ELF-1 (cell line): Measurements from ENCODE around the gene ID4.
A peak's percentile ranks its signal among the peaks of the same experiment; 100 is the strongest.

Source experiments
- DNase-seq: peaks from one replicate; pipeline ENCODE4 v3.0.0-alpha.2; 2016; ENCODE audit warnings: low read depth, low spot score

The ID4 gene, protein sequence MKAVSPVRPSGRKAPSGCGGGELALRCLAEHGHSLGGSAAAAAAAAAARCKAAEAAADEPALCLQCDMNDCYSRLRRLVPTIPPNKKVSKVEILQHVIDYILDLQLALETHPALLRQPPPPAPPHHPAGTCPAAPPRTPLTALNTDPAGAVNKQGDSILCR

DNA sequence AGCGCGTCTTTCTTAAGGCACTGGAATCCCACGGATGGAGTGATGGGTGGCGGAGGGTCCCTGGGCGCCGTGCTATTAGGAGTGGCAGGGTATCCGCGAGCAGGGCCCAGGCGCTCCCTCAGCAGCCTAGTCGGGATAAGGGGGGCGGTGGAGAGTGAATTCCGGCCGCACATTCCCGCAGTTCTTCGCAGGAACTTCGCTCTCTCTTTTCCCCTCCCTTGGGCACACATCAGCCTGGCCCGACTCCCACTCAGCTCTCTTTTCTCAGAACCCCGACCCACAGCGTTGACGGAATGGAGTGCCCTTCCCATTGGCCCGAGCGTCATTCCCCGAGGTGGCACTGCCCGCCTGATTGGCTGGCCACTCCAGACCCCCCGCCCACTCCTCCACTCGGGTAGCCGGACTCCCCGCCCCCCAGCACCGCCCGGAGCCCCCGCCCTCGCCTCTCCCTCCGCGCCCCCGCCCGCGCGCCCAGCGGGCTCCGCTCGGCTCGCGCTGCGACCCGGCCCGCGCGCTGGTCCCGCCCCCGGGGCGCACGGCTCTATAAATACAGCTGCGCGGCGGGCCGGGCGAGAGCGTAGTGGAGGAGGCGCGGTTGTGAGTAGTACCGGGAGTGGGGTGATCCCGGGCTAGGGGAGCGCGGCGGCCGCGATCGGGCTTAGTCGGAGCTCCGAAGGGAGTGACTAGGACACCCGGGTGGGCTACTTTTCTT, at the start of gene ID4:
TSS of gene ID4 (plus strand) at position 572 of the 712 bp plus-strand sequence. CDS start 385 bp downstream, outside the sequence.
- DNase-seq = peak; percentile 96

DNA sequence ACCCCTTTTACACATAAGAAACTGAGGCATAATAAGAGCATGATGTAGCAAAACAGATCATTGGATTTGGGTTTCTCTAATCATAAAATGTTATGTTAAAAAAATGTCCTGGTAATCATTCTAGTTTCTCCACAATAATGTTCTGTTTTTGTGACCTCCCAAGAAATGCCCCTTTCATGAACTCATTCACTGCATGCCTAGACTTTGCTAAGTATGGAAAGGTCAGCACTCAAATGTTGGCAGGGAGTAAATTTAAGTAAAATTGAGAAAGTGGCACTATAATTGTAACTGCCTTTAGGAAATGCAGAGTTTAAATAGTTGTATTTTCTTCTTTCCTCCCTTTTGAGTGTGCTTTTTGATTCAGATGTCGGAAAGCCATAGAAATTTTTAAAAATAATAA, 48.5 kb upstream of the ID4 start:
- no peak for DNase-seq

DNA sequence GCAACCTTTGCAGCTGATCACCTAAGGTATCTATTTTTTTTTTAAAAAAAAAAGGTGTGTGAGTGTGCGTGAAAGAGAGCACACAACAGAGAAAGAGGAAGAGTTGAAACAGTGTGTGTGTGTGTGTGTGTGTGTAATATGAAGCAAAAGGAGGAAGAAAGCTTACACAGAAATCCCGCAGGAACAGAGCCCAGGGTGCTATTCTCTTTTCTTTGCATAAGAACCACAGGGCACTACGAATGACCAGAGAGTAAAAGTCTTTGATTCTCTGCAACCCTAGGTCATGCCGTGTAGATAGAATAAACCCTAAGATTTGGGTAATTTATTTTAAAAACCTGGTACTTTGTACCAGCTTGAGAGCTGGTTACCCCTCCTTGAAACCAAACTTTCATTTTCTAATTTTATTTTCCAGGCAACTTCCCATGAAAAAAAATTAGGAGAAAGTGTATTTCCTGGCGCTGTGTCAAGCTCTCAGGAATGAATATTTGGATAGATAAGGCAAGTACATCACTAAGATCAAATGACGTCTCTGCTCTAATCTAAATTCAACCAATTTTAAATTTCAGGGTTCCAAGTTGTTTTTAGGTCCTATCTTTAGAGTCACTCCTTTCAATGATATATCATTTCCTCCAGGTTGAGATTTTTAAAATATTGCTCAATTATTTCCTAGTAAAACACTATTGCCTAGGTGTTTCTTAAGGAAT, 47.9 kb upstream of the ID4 start:
- no peak for DNase-seq

DNA sequence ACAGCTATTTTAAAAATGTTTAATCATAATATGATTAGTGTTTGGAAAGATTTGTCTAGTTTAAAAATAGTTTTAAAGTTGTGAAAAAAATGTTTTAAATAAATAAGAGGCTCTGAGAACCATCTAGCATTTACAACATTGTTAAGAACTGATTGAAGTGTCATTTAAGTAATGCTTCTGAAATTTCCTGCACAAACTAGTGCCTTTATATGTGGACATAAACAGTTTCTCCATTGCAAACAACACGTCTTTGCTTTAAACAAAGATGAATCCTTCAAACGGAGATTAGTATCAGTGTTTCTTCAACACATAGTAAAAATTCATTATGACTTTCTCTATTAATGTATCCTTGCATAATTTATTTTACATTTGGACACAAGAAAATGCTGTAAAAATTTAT, 45.9 kb upstream of the ID4 start:
- no peak for DNase-seq

DNA sequence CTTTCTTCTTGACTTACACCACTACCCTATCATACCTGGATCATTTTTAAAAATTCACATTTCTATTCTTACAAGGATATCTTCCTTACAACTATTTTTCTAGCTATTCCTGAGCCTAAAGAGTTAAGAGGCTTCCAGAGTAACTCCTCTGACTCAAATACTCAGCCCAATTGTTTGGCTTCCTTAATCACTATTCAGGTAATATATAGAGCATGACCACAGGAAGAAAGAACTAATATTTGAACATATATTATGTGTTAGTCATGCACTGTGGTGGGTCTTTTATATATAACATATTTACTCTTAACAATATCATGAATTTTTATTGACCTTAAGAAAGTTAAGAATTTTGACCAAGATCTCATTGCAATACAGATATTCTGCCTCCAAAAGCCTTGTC, 42.0 kb upstream of the ID4 start:
- DNase-seq = no peak

DNA sequence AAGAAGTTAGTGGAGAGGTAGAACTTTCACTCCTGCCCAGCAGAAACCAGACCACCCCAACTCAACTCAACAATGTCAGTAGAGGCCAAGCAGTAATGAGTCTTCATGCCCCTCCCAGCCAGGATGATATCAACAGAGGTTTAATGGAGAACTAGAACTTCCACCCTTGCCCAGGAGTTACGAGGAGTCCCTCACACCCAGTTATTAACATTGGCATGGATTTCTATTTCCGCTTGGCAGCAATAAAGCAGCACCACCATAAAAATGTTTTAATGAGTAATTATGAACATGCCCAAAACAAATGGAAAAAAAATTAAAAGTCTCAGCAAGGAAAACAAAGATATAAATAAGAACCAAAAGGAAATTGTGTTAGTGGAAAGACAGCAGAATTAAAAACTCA, 40.7 kb upstream of the ID4 start:
- no peak for DNase-seq

DNA sequence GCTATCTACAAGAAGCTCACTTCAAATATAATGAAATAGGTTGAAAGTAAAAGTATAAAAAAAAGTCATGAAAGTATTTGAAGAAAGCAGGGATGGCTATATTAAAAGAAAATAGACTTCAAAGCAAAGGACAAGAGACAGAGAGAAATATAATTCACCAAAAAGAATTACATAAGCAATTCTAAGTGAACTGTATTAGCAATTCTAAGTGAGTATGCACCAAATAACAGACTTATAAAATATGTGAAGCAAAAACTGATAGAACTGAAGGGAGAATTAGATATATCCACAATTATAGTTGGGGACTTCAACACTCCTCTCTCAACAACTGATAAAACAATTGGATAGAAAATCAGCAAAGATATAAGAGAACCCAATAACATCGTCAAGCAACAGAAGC, 38.8 kb upstream of the ID4 start:
- DNase-seq = no peak

DNA sequence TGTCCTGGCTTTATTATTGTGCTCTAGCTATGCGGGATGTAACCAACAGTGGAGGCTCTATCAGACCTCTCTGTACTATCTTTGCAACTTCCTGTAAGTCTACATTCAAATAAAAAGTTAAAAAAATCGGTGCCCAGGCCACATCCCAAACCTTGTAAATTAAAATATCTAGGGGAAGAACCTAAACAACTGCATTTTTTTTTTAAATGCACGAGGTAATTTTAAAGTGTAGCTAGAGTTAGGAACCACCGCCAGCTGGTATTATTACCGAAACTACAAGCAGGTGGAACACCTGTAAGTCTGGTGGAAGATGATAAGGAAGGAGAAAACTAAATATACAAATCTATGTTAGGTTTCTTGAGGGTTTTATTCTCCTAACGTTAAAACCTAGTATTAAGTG, 34.5 kb upstream of the ID4 start:
- no peak for DNase-seq

DNA sequence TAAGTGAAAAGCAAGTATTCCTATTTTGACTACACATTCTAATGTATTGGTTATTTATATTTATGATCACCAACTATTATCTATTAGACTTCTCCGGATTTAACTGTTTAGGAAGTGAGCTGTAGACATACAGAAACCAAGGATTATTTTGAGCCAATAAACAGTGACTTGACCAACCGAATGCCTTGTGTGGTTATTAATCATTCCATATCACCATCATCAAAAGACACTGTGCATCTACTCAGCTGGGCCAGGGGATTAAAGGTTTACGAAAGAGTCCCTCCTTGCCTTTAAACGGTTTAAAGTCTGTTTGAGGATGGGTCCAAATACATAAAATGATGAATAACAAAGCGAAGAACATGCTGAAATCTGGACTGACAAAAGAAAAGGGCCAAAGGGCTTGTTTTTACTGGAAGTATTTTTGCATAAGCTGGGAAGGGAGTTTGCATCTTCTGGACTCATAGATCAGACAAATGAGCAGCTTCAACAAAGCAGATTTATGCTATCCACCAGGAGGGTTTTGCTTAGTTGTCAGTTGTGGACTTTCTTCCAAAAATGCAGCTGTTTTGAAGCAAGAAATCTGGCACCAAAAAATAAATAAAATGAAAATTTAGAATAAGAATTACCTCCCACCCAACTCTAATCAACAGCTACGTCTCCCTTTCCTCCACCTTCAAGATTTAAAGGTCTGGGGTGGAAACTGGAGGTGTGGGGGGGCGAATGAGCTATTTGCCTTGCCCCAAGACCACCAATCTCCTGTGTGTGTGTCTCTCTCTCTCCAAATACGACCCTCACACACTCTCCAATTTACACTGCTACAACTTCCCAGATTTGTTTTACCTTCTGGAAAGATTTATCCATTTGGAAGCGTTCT, 33.6 kb upstream of the ID4 start:
- DNase-seq = peak; percentile 8

DNA sequence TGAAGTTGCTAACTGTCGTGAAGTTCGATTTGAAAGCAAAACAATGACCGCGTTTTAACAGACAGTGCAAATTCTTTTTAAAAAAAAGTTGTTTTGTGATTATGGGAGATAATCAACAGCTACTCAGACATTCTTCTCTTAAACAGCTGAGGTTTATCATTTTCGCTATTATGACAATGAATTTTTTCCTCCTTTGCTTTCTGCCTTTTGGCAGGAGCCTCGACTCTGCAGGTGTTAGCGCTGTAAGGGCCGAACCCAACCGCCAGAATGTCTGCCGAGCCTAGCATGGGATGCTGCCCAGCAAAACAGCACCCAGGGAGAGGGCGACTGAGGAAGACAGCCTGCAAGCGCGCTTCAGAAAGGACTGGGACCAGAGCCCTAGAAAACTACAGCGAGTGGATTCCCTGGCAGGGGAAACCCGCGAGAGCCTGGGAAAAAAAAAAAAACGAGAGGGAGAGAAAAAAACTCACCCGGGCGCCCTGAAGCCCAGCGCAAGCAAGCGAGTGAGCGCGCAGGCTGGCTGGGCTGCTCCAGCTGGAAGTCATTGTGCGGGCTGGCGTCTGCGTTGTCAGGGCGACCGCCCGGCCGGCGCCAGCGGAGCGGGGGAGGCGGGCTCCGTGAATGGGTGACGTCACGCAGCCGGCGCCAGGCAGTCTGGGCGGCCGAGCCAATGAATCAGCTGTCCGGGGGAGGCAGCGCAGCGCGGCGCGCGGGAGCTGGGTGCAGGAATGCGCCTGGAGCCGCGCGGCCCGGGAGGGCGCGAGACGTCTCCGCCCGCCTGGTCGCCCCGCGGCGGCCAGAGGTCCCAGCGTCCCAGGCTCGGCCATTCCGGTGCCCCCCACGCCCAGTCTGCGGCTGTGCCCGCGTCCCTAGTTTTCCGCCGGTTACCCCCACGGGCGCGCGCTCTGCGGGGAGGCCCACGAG, 32.7 kb upstream of the ID4 start:
- peak; percentile 99 for DNase-seq

DNA sequence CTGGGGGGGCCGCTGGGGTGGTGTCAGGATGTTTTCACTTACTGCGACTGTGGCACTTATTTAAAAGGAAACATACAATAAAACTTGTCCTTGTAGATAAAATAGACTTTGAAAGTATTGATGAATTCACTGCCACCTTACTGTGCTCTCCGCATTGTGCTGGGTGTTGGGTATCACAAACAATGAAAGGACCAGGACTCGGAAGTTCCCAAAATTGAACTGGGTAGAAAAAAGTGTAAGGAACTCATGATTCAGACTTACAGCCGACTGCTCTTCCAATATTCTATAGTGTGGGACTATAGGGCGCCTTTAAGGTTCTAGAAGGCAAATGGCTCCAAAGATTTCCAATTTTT, 32.1 kb upstream of the ID4 start:
- no peak for DNase-seq

DNA sequence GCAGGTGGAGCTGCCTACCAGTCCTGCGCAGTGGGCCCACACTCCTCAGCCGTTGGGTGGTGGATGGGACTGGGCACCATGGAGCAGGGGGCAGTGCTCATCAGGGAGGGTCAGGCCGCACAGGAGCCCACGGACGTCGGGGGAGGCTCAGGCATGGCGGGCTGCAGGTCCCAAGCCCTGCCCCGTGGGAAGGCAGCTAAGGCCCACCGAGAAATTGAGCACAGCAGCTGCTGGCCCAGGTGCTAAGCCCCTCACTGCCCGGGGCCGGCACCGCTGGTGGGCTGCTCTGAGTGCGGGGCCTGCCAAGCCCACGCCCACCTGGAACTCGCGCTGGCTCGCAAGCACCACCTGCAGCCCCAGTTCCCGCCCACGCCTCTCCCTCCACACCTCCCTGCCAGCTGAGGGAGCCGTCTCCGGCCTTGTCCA, 30.2 kb upstream of the ID4 start:
- DNase-seq = no peak

DNA sequence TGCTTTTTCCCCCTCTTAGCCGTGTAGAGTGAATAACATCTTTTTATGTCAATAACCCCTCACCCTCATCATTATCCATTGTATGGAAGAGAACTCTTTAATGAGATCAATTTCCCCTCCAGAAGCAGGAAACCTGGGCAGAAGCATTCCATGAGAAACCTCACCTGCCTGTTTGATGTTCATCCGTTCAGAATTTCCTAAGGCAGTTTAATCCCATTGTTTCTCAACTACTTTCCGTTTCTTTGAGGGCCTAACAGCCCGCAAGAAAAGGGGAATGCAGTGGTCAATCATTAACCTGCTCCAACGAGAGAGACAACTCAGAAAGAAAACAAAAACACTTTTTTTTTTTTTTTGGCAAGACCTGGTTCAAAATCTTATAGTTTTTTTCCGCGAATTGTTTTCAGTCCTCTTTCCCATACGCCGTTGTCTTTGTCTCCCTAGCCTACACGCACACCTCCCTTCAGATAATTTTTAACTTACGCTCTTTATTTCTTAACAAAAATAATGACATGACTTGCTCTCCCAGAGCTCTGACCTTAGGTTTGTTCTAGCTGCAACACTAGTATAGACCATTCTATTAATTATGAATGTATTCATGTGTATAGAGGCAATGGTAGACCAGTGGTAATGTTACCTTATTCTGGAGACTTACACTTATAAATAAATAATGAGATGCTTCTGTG, 25.6 kb upstream of the ID4 start:
- peak; percentile 45 for DNase-seq

DNA sequence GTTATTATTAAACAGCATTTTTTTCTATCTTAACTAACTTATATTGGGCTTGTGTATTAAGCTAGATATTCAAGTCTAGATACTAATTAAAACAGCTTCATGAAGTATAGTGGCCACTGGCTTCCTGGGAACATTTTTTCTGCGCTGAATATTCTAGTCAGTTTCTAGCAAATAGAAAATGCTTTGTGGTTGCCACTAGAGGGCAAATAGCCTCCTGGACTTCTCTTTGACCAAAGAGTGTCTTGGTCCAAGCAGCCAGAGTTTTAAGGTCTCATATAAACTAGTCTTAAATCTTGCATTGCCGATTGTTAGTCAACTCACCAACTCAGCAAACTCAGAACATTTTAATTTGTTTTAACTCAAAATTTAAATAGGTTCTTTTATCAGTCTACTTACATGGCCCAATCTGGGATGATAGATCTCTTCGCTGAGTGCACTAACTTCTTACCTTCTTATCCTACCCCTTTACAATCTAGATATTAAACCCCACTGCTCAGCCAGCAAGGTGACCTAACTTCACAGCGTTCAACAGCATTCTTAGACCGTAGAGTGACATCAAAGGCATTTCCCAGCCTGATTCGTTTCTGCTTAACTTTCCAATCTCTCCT, 24.6 kb upstream of the ID4 start:
- peak; percentile 14 for DNase-seq

DNA sequence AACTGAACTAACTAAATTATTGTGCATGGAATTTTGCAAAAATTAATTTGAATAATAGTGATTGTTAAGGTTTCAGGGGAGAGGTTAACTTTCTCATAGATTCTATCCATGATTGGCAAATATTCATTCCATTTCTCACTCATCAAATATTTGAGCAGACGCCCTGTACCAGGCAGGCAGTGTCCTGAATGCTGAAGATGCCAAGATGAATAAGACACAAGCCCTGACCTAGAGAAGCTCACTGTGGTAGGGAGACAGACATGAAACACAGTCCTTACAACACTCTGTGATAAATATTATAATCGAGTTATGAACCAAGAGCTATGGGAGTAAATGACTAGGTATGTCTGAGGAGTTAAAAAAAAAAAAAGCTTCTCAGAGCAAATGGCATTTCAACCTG, 18.4 kb upstream of the ID4 start:
- DNase-seq = no peak

DNA sequence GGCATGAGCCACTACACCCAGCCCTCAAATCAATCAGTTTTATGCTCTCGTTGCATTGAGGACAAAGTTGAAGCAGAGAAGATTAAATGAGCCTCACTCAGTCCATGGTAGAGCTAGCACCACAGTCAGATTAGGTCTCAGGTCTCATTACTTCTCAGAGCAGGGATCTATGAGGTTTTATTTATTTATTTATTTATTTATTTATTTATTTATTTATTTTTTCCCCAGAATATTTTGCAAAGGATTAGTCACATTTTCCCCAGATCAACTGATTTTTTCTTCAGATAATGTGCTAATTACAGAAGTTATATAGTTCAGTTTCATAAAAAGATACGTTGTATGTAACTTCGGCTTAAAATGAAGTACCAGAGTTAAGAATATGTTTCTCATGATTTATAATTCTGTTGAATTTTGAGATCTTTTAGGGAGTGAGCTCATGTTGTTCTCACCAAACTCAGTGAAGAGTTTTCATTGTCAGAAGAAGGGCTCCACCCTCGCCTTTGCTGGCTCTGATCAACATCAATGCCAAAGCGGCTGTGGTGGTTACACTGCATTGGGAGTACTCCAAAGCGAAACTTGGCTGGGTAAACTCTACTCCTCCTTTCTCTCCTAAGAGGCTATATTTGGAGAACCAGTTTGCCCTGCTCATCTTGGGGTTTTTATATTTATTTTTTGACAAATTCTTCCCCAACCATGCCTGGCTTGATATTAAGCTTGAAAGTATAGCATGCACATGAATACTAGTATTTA, 12.9 kb upstream of the ID4 start:
- DNase-seq = no peak

DNA sequence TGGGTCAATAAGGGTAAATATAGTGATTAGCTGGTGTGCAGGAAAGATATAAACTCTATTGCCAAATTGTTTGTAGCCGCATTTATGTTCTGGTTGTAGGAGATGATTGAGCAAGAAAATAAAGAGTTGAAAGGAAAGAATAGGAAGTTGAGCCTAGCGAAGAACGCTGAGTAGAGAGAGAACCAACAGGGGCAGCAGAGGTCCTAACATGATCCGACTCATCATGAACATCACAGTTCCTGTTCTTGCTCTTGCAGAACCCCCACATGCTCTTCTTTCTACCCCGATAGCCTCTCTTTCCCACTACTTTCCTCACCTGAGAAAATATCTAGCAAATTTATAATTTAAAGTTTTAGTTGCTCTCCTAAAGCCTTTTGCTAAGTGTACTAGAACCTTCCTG, 9.9 kb upstream of the ID4 start:
- no peak for DNase-seq

DNA sequence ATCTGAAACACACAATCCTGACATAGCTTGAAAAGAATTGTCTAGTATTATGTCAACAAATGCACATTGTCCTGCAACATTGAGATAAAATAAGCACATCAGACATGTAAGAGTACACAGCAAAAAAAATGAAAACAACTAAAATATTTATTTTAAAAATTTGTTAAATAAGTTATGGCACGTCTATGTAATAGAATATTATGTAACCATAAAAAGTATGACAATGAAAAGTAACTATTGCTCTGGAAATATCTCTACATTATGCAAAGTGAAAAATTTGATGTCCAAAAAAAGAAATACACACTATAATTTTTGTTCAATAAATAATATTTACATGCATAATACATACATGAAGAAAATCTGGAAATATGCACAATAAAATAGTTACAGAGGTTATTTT, 9.3 kb upstream of the ID4 start:
- no peak for DNase-seq

DNA sequence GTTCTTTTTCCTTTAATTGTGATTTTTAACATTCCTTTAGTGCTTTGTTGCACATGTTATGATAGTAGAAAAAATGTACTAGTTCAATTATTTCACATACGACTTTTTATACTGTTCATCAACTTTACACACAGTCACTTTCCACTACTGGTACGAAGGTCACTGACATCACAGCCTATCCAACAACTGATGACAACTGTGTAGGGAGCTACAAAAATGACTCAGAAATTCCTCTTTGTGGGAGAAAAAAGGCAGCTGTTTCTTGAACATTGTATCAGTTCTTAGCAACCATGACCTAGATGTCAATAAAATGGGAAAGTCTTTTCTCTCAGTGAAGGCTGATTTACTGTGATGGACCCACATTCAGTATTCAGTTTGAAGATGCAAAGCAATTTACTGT, 7.0 kb upstream of the ID4 start:
- no peak for DNase-seq
